K562 (cell line): ENCODE measurements around the gene CHRNA9. TPM values are rescaled to one million over a fixed set of nuclear protein-coding genes. Genes with fewer than 3 reads are reported as not detected.
A peak's percentile ranks its signal among the peaks of the same experiment; 100 is the strongest.

Experiments
- AFF4 ChIP-seq: sonication (generic); formaldehyde crosslinking; IDR thresholded peaks from 2 replicates; pipeline ENCODE4 v1.8.0; 2023; ENCODE audit warnings: mild to moderate bottlenecking, missing genetic modification reagents
- ASH1L ChIP-seq: fragments of 450-650 bp; IDR thresholded peaks from 2 replicates; pipeline ENCODE4 v1.6.1; 2018; ENCODE audit warnings: borderline replicate concordance, mild to moderate bottlenecking, low read depth; ENCODE audit not compliant: partially characterized antibody
- FOXJ2 ChIP-seq: fragments of 200-800 bp; sonication (Bioruptor generic); IDR thresholded peaks from 2 replicates; pipeline ENCODE4 v1.6.1; 2016; ENCODE audit warnings: missing genetic modification characterization, missing compliant biosample characterization
- FOXM1 ChIP-seq, 2 experiments: fragments of 450-650 bp in 1 of 2; sonication (generic) in 1 of 2; formaldehyde crosslinking in 1 of 2; IDR thresholded peaks; 2 replicates each; pipeline versions ENCODE4 v1.6.1 to v1.9.0; 2017 to 2022; ENCODE audit warnings: low read depth in 2 of 2, mild to moderate bottlenecking in 2 of 2, missing genetic modification reagents in 1 of 2, moderate library complexity in 1 of 2
- HOMEZ ChIP-seq: fragments of 250-450 bp; sonication (Bioruptor Pico); IDR thresholded peaks from 2 replicates; pipeline ENCODE4 v1.4.0; 2020; ENCODE audit warnings: mild to moderate bottlenecking, moderate library complexity
- MCM5 ChIP-seq: fragments of 450-650 bp; IDR thresholded peaks from 2 replicates; pipeline ENCODE4 v1.6.1; 2016; ENCODE audit warnings: low read depth
- MYC ChIP-seq, 2 experiments: fragments of 250-450 bp in 1 of 2; sonication (Bioruptor Pico) in 1 of 2; IDR thresholded peaks; 2 replicates each; pipeline versions ENCODE4 v1.5.1 to v1.6.1; 2012 to 2021; ENCODE audit warnings: low read depth in 2 of 2, borderline replicate concordance in 1 of 2, improper control_type of control experiment in 1 of 2, low read length in 1 of 2, mild to moderate bottlenecking in 1 of 2, moderate library complexity in 1 of 2
- PML ChIP-seq: IDR thresholded peaks from 2 replicates; pipeline ENCODE4 v1.6.1; 2012; ENCODE audit warnings: low read length, inconsistent platforms
- TAF1 ChIP-seq: IDR thresholded peaks from 2 replicates; pipeline ENCODE4 v1.6.1; 2011; ENCODE audit warnings: mild to moderate bottlenecking, low read length, moderate library complexity; ENCODE audit not compliant: insufficient read depth, control insufficient read depth, severe bottlenecking; ENCODE audit errors: extremely low read depth
- TAL1 ChIP-seq: fragments of 450-650 bp; IDR thresholded peaks from 2 replicates; pipeline ENCODE4 v1.6.1; 2016; ENCODE audit warnings: mild to moderate bottlenecking
- XRCC4 ChIP-seq: IDR thresholded peaks from one replicate; pipeline ENCODE4 v1.6.1; 2011; ENCODE audit not compliant: insufficient read depth, insufficient read length; ENCODE audit errors: extremely low read depth
- ZBTB34 ChIP-seq: fragments of 250-450 bp; sonication (Bioruptor Pico); IDR thresholded peaks from 2 replicates; pipeline ENCODE4 v1.8.0; 2021; ENCODE audit warnings: mild to moderate bottlenecking, moderate library complexity
- ZNF146 ChIP-seq: IDR thresholded peaks from one replicate; pipeline ENCODE4 v1.6.1; 2018; ENCODE audit warnings: missing compliant biosample characterization; ENCODE audit not compliant: unreplicated experiment
- ZNF639 ChIP-seq, 2 experiments: fragments of 200-800 bp in 1 of 2; sonication (Bioruptor generic) in 1 of 2; sonication (generic) in 1 of 2; formaldehyde crosslinking in 1 of 2; IDR thresholded peaks in 1 of 2; conservative IDR thresholded peaks in 1 of 2; 2 replicates each; pipeline versions ENCODE4 v1.5.0 to v1.6.1; 2016 to 2020; ENCODE audit warnings: missing compliant biosample characterization in 1 of 2, missing genetic modification characterization in 1 of 2, missing genetic modification reagents in 1 of 2
- polyA plus RNA-seq, 8 experiments: library from polyadenylated mRNA; depleted of rRNA in 4 of 8; stranded (reverse) in 5 of 8; unstranded in 3 of 8; fragments of >200 nt; fragmentation: Nextera tagmentation in 2 of 8; fragmentation: Illumina TruSeq in 1 of 8; extraction: Ambion mirVana in 2 of 8; extraction: Trizol in 1 of 8; gene quantifications; 2 replicates each; pipeline versions ENCODE4 v1.2.1 to v1.2.3, GENCODE V29; 2011 to 2014; ENCODE audit warnings: inconsistent platforms in 1 of 8, missing spikeins in 1 of 8
- total RNA-seq, 7 experiments: library from RNA; depleted of rRNA in 6 of 7; stranded (reverse); fragments of >200 nt in 6 of 7; fragmentation: Illumina TruSeq in 2 of 7; extraction: Trizol in 2 of 7; gene quantifications; 2 replicates each; pipeline versions ENCODE4 v1.2.1 to v1.2.3, GENCODE V29; 2011 to 2021; ENCODE audit warnings: low replicate concordance in 1 of 7

CHRNA9 gene
- total and polyA plus RNA-seq, 9 of the 15 experiments (the other 6 are each of a cell fraction or from before 2014, with no cell fraction given): not detected

- TF ChIP-seq MYC (IDR thresholded peaks at IDR 0.05; ENCODE audit: low read depth, low read length): no peak
- no peak for TF ChIP-seq MYC (CRISPR knock-in tag; IDR thresholded peaks at IDR 0.05; ENCODE audit: borderline replicate concordance, low read depth)
- no peak for TF ChIP-seq XRCC4
- no peak for TF ChIP-seq MCM5
- TF ChIP-seq ASH1L: no peak
- no peak for TF ChIP-seq ZBTB34 (CRISPR knock-in tag)
- TF ChIP-seq ZNF146 (CRISPR knock-in tag): no peak
- peak; percentile 87 for TF ChIP-seq TAL1
- TF ChIP-seq AFF4 (CRISPR knock-in tag): no peak
- no peak for TF ChIP-seq HOMEZ (CRISPR knock-in tag)
- TF ChIP-seq TAF1: peak; percentile 16
- TF ChIP-seq PML: peak; percentile 90
- TF ChIP-seq FOXJ2 (tag): no peak
- peak in 1 of 2 experiments; percentile 18; a peak in 1 of 4 replicates for TF ChIP-seq ZNF639 (CRISPR knock-in tag; conservative IDR thresholded peaks at IDR 0.05 in 1 of 2, IDR thresholded peaks at IDR 0.05 in 1 of 2)
- peak; percentile 61; the same call in 1 of the 2 replicates for TF ChIP-seq FOXM1 (IDR thresholded peaks at IDR 0.05; ENCODE audit: low read depth)
- TF ChIP-seq FOXM1 (CRISPR knock-in tag; IDR thresholded peaks at IDR 0.05; ENCODE audit: low read depth): no peak
These were observed 27.3 kb upstream of the CHRNA9 start (continued) for GRCh38 chr4:40307627-40308497.
